Hematopoietic multipotent progenitor cell treated with erythropoietin and hydrocortisone succinate and interleukin-3 and kit ligand, for 6 days (in vitro differentiated cells): ENCODE measurements around the gene TUBA8.
"Not testable (repeated sequence)": the region's sequence is repeated elsewhere in the genome, so short reads cannot be mapped to it uniquely, and the experiment has no call there.

Experiments used
- DNase-seq: peaks from one replicate; pipeline ENCODE4 v3.0.0-alpha.2; 2015

TUBA8 gene

DNA sequence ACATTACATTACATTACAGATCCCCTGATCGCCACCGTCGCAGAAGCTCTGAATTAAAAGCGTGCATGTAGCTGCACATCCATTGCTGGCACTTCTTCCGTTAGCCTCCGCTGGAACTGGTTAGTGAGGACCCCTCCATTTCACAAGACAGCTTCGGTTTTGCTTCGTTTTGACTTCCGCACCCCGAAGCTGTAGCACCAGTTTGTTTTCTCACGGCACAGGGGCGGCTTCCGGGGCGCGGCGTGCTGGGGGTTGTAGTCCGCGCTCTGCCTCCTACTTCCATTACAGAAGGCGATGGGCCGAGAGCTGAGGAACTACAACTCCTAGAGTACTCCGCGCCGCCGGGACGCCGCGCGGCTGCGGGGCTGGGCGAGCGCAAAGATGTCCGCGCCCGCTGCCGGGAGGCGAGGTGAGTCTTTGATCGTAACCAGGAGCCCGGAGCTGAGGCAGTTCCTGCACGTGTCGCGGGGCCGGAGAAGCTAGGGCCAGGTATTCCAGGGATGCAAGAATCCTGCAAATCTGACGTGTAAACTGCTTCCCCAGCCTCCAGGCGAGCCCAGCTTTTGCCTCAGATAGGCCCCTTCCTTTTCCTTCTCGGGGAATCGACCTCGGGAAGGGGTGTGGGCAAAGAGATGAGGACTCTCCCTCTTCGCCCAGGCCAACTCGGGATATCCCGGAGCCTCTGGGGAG is 32.8 kb upstream of the TUBA8 start, which contains the start of gene PEX26:
TSS of gene PEX26 (plus strand) at position 352 of the 690 bp plus-strand sequence. CDS start 387 bp downstream, outside the sequence.
- DNase-seq, result peak; percentile 99

DNA sequence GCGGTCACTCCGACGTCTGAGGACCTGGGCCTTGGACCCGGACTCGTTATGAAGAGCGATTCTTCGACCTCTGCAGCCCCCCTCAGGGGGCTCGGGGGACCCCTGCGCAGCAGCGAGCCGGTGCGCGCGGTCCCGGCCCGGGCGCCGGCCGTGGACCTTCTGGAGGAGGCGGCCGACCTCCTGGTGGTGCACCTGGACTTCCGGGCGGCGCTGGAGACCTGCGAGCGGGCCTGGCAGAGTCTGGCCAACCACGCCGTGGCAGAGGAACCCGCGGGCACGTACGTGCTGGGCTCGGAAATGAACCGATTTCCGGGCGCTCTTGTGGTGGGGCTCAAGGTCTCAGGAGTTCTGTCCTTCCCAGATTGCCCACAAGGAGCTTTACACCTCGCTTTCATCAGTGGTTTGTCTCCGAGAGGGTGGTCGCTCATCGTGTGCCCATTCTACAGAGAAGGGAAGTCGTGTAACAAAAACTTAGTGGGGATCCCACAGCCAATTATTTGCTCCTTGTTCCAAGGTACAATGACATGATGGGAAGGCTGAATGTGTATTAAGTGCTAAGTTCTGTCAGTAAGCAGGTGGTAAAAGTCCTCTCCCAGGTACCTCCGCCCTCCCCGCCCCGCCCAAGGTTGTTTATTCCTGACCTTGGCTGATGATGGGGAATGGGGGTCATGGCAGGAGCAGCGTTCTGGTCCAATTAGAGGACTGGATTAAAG is 32.1 kb upstream of the TUBA8 start:
- peak; percentile 74 for DNase-seq

DNA sequence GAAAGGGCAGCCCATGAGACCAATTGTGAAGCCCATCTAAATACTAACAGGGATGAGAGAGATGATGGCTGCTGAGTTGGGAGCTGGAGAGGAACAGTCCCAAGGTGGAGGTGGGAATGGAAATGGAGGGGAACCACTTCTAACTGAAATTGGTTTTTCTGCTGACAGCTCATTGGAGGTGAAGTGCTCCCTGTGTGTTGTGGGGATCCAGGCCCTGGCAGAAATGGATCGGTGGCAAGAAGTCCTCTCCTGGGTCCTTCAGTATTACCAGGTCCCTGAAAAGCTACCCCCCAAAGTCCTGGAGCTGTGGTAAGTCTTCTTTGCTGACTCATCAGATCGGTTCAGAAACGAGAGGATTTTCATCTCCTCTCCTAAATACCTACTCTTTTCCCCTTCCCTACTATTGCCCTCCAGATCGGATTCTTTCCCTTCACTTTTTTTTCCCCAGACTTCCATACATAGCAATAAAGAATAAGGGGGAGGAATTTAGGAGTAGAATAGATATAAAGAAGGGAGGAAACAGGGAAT is 30.8 kb upstream of the TUBA8 start:
- DNase-seq, result no peak

DNA sequence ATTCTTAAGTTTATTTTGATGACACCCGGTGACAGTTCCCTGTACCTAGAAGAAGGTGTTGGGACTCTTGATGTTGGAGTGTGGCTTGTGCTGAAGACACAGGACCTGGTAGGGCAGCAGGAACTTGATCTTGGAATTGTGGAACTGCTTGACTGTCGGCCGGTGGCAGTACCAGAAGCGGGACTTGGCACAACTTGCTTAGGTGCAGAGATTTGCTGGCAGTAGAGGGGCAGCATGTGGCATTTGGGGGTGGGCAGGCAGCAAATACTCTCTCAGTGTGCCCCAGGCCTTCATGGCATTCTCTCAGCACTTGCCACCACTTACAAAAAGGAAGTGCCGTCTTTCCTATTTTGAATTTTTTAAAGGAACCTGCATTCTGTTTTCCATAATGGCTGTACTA is 29.2 kb upstream of the TUBA8 start:
- DNase-seq, result no peak

DNA sequence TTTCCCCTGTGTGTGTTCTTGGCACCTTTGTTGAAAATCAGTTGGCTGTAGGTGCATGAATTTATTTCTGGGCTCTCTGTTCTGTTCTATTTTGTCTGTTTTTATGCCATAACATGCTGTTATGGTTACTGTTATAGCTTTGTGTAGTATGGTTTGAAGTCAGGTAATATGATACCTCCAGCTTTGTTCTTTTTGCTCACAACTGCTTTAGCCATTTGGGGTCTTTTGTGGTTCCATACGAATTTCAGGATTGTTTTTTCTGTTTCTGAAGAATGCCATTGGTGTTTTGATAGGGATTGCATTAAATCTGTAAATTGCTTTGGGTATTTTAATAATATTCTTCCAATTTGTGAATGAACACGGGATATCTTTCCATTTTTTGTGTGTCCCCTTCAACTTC is 28.1 kb upstream of the TUBA8 start:
- no peak for DNase-seq

DNA sequence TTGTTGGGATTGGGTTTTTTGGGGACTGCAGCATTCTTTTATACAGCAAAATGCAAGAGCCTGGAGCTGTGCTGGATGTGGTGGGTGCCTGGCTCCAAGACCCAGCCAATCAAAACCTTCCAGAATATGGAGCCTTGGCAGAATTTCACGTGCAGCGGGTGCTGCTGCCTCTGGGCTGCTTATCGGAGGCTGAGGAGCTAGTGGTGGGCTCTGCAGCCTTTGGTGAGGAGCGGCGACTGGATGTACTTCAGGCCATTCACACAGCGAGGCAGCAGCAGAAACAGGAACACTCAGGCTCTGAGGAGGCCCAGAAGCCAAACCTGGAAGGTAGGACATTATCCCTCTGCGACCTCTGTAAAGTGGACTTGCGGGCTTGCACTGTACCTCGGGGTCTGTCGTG is 27.2 kb upstream of the TUBA8 start:
- no peak for DNase-seq

DNA sequence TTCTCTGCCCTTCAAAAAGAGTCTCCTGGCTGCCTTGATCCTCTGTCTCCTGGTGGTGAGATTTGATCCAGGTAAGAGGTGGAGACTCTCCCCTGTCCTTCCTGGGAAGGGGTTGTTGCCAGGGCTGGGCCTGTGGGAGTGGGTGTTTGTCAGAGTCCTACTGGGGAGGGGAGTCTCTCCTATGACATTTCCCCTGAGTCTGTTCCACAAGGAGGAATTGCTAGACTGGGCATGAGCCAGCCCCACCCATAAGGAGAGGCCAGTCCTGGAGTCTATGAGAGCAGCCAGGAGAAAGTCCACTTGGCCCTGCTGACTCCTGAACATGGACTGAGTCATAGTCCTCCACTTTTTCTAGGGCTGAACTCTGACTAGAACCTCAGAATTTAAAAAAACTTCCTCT is 25.4 kb upstream of the TUBA8 start:
- DNase-seq, result no peak

DNA sequence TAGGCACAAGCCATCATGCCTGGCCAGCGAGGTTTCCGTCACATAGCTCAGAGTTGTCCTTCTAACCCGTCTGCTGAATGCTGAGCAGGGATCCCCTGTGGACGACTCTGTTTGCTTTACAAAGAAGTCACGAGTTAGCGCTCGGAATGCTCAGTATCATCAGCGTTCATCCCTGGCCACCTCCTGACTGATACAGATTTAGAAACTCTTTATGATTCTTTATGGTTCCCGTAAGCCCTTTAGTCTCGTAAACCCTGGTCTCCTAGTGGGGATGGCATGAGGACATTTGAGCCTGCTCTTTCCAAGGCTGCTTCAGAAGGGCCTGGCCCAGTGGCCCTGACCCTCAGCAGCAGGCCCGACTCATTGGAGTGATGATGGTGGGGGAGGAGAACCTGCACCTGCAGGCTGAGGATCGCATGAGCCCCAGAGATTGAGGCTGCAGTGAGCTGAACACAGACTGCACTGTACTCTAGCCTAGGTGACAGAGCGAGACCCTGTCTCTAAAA is 23.2 kb upstream of the TUBA8 start:
- no peak for DNase-seq

DNA sequence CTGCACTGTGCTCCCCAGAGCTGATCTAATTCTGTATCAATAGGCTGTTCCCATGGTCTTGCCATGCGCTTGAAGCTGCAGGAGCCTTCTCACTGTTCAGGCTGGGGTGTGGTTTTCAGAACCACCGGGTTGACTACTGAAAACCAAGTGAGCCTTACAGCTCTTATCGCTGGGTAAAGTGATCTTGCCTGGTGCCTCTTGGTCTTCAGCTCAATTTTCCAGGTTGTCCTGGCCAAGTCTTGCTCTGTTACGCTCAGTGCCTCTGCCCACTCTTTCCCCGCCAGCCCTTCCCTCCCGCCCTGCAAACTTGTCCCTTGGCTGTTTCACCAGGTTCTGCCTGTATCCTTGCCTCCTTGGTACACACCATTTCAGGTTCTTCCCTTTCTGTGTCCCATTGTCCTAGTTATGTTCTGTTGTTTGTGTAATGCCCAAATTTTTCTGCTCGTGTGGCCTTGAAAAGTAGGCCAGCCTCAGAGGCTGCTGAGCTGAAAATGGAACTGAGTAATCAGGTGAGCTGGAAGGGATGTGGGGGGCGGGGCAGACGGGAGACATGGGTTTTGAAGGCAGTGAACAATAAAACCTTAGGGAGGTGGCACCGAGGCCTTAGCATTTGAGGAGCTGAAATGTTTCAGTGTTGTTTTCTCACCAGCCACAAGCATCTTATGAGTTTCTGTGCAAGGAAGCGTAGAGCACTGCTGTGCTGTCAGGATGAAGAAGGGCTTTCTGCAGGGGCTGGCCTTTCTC is 21.6 kb upstream of the TUBA8 start:
- DNase-seq, result no peak

DNA sequence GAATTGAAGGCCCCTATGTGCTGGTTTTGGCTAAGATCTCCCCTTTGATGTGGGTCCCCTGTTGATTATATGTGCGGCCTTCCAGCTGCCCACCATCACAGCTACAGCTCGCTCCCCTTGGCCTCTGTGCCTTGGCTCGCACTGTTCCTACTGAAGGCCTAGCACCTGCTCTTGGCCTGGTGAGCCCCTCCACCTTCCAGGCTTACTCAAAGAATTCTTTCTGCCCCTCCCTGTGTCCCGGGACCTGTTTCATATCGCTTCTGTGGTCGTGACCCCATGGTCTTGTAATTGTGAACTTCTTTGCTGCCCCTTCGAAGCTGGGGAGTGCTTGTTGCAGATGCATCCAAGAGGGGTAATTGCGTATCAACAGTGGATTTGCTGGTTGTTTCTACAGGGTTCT is 20.3 kb upstream of the TUBA8 start:
- DNase-seq, result no peak

DNA sequence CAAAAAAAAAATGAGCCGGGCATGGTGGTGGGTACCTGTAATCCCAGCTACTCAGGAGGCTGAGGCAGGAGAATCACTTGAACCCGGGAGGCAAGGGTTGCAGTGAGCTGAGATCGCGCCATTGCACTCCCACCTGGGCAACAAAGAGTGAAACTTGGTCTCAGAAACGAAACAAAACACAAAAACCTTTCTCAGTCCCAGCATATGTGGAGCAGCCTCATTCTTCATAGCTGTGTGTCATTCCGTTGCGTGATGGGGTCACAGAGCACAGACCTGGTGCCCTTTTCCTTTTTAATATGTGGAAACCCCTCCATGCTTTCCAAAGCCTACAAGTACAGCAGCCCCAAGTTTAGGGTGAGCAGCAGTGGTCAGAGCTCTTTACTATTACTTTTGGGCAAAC is 19.1 kb upstream of the TUBA8 start:
- DNase-seq, result no peak

DNA sequence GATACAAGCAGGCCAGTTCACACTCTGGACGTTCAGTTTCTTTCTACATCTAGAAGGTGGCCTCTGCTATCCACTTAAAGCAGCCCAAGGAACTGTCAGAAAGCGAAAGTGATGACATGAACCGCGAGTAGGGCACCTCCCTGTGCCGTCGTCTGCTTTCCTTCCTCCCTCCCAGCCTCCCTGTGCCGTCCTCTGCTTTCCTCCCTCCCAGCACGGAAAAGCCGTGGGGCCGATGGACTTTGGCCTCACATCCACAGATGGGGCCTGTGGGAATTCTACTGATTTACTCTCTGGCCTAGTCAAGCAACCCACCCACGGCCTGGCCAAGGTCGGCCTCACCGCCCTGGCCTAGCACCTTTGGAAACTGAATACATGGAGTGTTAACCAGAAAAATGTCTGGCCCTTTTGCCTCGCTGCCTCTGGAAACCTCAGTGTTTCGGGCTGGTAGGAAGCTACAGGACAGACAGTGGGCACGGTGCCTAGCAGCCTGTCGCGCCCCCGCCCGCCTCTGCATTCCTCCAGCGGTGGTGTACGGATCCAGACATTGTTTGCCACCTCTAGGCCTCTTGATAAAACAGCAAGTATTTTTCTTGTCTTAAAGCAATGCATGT is 18.6 kb upstream of the TUBA8 start:
- peak; percentile 39 for DNase-seq

DNA sequence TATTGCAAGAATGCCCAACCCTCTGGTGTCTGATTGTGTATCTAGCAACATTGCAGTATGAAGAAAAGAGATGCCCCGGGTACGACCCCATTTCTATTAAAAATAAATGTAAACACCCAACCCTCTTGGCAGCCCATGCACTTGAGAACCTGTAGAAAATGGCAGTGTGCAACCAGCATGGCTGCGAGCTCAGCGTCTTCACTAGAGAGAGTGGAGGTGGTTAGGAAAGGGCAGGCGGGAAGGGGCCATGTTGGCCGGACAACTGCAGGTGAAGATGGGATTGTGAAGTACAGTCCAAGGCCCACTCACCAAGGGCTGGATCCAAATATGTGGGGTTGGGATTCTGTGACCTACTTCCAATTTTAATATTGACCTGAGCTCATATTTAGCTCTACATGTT is 16.9 kb upstream of the TUBA8 start:
- DNase-seq, result no peak

DNA sequence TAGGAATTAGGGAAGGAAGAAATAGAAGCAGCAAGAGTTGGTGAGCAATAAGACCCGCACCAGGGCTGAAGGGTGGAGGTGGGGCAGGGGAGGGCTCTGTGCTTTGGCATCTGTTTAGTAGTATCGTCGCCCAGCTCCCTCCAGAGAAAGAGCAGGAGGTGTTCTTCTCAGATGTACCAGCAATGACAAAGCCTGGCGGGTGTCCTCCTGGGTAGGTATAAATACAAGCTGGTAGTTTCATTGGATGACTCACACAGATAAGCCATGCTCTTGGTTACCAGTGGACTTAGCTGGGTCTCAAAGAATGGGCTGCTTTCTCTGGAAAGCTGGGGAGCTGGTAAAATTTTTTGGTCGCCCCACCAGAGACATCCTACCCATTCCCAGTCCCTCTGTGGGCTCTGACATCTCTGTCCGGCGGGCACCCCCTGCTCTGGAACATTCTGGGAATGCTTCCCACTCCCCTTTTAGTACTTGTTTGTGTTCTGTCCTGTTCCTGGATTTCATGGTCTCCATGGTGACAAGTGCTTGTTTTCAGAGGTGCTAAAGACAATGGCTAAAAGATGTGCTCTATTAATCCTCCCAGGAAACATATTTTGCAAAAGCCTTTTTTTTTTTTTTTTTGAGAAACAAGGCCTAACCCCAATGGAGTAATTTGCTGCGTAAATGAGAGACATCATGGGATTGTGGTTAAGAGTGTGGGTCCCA is 15.4 kb upstream of the TUBA8 start:
- DNase-seq, result no peak

DNA sequence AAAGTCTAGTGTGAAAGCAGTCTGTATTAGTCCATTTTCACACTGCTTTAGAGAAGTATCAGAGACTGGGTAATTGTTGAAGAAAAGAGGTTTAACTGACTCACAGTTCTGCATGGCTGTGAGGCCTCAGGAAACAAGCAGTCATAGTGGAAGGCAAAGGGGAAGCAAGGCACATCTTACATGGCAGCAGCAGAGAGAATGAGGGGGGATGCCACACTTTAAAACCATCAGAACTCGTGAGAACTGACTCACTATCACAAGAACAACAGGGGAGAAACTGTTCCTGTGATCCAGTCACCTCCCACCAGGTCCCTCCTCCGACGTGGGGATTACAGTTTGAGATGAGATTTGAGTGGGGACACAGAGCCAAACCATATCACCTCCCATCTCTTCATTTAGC is 13.8 kb upstream of the TUBA8 start:
- DNase-seq, result no peak

DNA sequence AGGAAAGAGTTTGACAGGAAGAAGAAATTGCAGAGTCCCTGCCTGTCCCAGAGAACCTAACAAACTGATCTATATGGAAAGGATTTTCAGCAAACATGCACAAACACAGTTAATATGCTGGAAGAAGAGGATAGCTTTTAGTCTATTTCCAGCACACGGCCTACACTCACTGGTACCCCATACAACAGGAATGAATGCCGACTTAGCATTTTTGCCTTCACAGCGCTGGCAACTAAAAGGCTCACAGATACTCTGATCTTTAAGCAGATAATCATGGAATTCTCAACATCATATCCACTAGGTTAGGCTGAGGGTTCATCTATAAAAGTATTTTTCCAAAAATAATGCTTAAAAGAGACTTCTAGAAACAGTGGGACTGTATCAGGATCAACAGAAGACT is 9.8 kb upstream of the TUBA8 start:
- no peak for DNase-seq

DNA sequence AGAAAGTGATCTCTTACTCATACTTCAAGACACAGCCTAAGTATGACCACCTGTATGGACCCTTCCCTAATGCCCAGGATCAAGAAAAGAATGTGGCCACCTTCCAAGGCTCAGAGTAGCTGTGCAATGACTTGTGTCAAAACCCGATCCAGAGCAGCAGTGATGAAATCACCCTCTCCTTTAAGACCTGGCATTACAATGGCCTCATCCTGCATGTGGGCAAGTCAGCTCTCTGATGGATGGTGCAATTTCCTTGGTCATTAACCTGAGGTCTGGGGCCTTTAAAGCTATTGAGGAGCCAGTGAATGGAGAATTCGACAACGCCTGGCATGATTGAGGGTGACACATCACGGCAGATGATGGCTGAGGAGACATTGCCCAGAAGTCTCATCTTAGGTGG is 9.1 kb upstream of the TUBA8 start:
- DNase-seq, result no peak

DNA sequence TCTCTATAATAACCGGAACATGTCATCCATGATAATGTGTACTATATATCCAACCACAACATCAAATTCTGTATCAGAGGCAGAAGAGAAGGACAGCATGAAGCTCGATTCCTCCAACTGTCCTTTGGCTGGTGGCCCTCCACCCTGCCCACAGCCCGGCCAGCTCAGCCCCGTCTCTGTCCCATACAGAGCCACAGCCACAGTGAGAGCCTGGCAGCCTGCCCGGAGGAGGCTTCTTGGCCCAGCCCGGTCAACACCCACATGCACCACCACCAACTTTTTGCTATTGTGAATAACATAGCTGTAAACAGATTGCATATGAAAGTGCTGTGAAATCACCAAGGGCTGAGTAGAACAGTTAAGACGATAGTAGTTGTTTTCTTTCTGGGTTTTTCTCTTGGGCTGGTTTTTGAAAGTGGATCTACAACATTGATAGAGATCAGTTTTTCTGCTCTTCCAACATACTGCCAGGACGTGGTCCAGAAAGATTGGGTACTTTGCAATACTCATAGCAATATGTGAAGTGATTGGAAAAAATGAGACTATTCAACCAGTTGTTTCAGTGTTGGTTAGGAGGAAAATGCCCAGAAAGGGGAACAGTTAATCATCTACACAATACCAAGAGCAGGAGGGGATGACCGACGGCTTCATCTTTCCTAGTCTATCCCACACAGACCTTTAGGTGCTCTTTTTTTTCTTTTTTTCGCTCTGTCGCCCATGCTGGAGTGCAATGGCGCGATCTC is 6.9 kb upstream of the TUBA8 start:
- peak; percentile 17 for DNase-seq

DNA sequence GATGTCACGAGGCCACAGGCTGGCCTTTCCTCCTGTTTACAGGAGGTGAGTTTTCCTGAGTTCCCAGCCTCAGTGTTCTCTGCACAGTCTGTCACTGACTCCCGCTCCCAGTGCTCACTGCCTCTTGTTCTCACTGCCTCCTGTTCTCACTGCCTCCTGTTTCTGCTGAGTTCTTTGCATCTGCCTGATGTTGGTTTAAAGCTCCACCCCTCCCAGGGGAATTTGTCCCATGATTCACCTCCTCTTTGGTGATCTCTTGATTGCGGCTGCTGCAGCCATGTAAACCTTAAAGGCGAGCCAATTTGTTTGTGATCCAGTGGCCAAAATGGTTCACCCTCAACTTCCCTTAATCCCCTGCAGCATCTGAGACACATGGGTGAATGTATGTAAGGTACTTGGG is 6.0 kb upstream of the TUBA8 start:
- DNase-seq, result no peak

DNA sequence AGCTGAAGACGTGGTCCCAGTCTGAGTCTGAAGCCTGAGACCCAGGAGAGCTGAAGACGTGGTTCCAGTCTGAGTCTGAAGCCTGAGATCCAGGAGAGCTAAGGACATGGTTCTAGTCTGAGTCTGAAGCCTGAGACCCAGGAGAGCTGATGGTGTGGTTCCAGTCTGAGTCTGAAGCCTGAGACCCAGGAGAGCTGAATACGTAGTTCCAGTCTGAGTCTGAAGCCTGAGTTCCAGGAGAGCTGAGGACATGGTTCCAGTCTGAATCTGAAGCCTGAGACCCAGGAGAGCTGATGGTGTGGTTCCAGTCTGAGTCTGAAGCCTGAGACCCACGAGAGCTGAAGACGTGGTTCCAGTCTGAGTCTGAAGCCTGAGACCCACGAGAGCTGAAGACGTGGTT is 4.6 kb upstream of the TUBA8 start:
- DNase-seq, result not testable (repeated sequence)

DNA sequence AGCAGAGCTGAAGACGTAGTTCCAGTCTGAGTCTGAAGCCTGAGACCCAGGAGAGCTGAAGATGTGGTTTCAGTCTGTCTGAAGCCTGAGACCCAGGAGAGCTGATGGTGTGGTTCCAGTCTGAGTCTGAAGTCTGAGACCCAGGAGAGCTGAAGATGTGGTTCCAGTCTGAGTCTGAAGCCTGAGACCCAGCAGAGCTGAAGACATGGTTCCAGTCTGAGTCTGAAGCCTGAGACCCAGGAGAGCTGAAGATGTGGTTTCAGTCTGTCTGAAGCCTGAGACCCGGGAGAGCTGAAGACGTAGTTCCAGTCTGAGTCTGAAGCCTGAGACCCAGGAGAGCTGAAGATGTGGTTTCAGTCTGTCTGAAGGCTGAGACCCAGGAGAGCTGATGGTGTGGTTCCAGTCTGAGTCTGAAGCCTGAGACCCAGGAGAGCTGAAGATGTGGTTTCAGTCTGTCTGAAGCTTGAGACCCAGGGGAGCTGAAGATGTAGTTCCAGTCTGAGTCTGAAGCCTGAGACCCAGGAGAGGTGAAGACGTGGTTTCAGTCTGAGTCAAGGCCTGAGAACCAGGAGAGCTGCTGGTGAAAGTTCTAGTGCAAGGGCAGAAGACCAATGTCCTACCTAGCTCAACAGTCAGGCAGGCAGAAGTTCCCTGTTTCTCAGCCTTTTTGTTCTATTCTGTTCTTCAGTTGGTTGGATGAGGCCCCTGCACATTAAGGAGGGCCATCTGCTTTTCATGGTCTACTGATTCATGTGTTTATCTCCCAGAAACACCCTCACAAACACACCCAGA is 3.9 kb upstream of the TUBA8 start:
- peak; percentile 68 for DNase-seq
